H1 (cell line): ENCODE measurements around the gene ACOX1. TPM values are rescaled to one million over a fixed set of nuclear protein-coding genes. Genes with fewer than 3 reads are reported as not detected.

Experiments
- ZNF274 ChIP-seq: IDR thresholded peaks from 2 replicates; pipeline ENCODE4 v1.7.0; 2012; ENCODE audit warnings: low read length, borderline replicate concordance; ENCODE audit errors: extremely low read depth
- polyA plus RNA-seq, 7 experiments: library from polyadenylated mRNA; depleted of rRNA in 3 of 7; stranded (reverse) in 5 of 7; unstranded in 2 of 7; fragments of >200 nt in 5 of 7; fragments of 200-250 nt in 2 of 7; gene quantifications; 1 replicate in 5 of 7; 2 replicates in 1 of 7; 4 replicates in 1 of 7; pipeline versions ENCODE4 v1.2.1 to v1.2.3, GENCODE V29; 2011 to 2013; ENCODE audit warnings: missing spikeins in 2 of 7, mixed read lengths in 2 of 7
- total RNA-seq: library from RNA; stranded (reverse); fragmentation: NEBNext Ultra II Directional; extraction: Animal tissue kit (Norgen Biotek cat#: 25700); gene quantifications from 2 replicates; pipeline ENCODE4 v1.2.1, GENCODE V29; 2021

The ACOX1 gene
- total and polyA plus RNA-seq, 2 of the 8 experiments (the other 6 are each of a cell fraction or from before 2014, with no cell fraction given): 10.5 to 30.4 TPM

DNA sequence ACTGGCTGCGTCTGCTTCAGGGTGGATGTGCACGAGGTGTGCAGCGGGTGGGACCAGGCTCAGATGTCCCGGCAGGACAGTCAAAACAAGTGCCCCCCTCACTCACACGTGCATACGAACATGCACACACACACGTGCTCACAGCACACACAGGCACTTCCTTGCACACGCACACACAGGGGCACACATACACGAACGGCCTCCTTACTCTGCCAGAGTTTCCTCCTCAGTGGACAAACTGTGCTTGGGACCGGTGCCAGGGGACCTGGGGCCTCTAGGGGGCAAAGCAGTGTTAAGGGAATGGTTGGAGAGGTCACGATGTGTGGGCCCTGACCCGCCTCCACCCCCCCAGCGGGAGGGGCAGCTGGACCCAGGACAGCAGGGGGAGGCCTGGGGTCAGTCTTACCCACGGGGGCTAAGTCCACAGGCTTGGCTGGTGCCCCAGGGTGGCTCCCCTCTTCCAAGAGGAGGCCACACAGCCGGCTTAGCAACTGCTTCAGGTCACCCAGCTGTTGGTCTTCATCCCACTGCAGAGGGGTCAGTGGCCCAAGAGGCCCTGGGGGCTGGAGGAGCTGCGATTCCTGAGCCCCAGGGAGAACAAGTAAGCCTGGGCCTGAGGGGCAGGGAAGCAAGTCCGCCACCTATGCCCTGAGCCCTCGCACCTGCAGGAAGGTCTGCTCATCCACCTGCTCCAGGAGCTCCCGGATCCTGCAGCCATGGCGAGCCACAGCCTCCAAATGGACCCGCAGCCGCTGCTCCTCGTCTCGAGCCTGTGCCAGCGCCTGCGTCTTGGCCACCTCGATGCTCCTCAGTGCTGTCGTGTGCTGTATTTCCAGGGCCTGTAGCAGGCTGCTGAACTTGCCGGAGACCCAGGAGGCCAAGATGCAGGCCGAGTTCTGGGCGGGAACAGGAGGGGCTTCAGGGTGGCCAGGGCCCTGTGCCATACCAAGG is 87.1 kb downstream of the ACOX1 start (continued):
- no peak for TF ChIP-seq ZNF274
- TF ChIP-seq, all 59 proteins: peak for 0

Other genes with a start within 250 kb of the ACOX1 start
- gene GALK1, start 214.0 kb downstream of the ACOX1 start, total RNA-seq: 31.0 and 34.1 TPM in 2 replicates
- 47.9 and 65.5 TPM in 2 replicates for gene GALK1, start 214.0 kb downstream of the ACOX1 start, polyA plus RNA-seq (2011; rRNA removed)
- 33.0 and 33.3 TPM in 2 replicates for gene UNK, start 194.4 kb downstream of the ACOX1 start, total RNA-seq
- 24.2 and 28.9 TPM in 2 replicates for gene UNK, start 194.4 kb downstream of the ACOX1 start, polyA plus RNA-seq (2011; rRNA removed)
- 7.5 and 8.4 TPM in 2 replicates for gene UNC13D, start 134.8 kb downstream of the ACOX1 start, total RNA-seq
- 3.6 and 5.2 TPM in 2 replicates for gene UNC13D, start 134.8 kb downstream of the ACOX1 start, polyA plus RNA-seq (2011; rRNA removed)
- 61.8 and 71.2 TPM in 2 replicates for gene WBP2, start 123.8 kb downstream of the ACOX1 start, total RNA-seq
- 48.2 and 72.0 TPM in 2 replicates for gene WBP2, start 123.8 kb downstream of the ACOX1 start, polyA plus RNA-seq (2011; rRNA removed)
- gene TRIM47, start 100.6 kb downstream of the ACOX1 start, total RNA-seq: 5.1 and 6.4 TPM in 2 replicates
- 6.3 and 11.6 TPM in 2 replicates for gene TRIM47, start 100.6 kb downstream of the ACOX1 start, polyA plus RNA-seq (2011; rRNA removed)
- gene TRIM65, start 82.2 kb downstream of the ACOX1 start, total RNA-seq: 47.7 and 48.6 TPM in 2 replicates
- gene TRIM65, start 82.2 kb downstream of the ACOX1 start, polyA plus RNA-seq (2011; rRNA removed): 21.2 and 25.6 TPM in 2 replicates
- 125 and 132 TPM in 2 replicates for gene MRPL38, start 74.3 kb downstream of the ACOX1 start, total RNA-seq
- 78.4 and 138 TPM in 2 replicates for gene MRPL38, start 74.3 kb downstream of the ACOX1 start, polyA plus RNA-seq (2011; rRNA removed)
- gene FBF1, start 38.1 kb downstream of the ACOX1 start, total RNA-seq: 13.1 and 13.8 TPM in 2 replicates
- 8.1 and 12.5 TPM in 2 replicates for gene FBF1, start 38.1 kb downstream of the ACOX1 start, polyA plus RNA-seq (2011; rRNA removed)
- gene TEN1, start 74 bp upstream of the ACOX1 start, total RNA-seq: 15.9 and 17.6 TPM in 2 replicates
- 18.7 and 24.5 TPM in 2 replicates for gene TEN1, start 74 bp upstream of the ACOX1 start, polyA plus RNA-seq (2011; rRNA removed)
- gene CDK3, start 21.7 kb upstream of the ACOX1 start, total RNA-seq: 7.4 and 10.0 TPM in 2 replicates
- gene CDK3, start 21.7 kb upstream of the ACOX1 start, polyA plus RNA-seq (2011; rRNA removed): 14.6 and 20.1 TPM in 2 replicates
- 0.75 and 0.99 TPM in 2 replicates for gene EVPL, start 48.1 kb upstream of the ACOX1 start, total RNA-seq
- 0.20 and 0.35 TPM in 2 replicates for gene EVPL, start 48.1 kb upstream of the ACOX1 start, polyA plus RNA-seq (2011; rRNA removed)
- 83.5 and 84.6 TPM in 2 replicates for gene SRP68, start 93.4 kb upstream of the ACOX1 start, total RNA-seq
- 50.0 and 57.7 TPM in 2 replicates for gene SRP68, start 93.4 kb upstream of the ACOX1 start, polyA plus RNA-seq (2011; rRNA removed)
- 0.86 and 1.0 TPM in 2 replicates for gene GALR2, start 95.6 kb upstream of the ACOX1 start, total RNA-seq
- 2.2 and 2.5 TPM in 2 replicates for gene GALR2, start 95.6 kb upstream of the ACOX1 start, polyA plus RNA-seq (2011; rRNA removed)
- gene ZACN, start 100.0 kb upstream of the ACOX1 start, total RNA-seq: 0.26 TPM in 1 of 2 replicates, not detected in the other
- not detected in 2 replicates for gene ZACN, start 100.0 kb upstream of the ACOX1 start, polyA plus RNA-seq (2011; rRNA removed)
- gene EXOC7, start 124.6 kb upstream of the ACOX1 start, total RNA-seq: 92.6 and 95.3 TPM in 2 replicates
- gene EXOC7, start 124.6 kb upstream of the ACOX1 start, polyA plus RNA-seq (2011; rRNA removed): 77.1 and 83.3 TPM in 2 replicates
- 4.9 and 5.4 TPM in 2 replicates for gene FOXJ1, start 162.1 kb upstream of the ACOX1 start, total RNA-seq
- gene FOXJ1, start 162.1 kb upstream of the ACOX1 start, polyA plus RNA-seq (2011; rRNA removed): 4.6 and 4.7 TPM in 2 replicates